Astrocyte (in vitro differentiated cells and primary cell): ENCODE measurements around the gene RAB3A.
A peak's percentile ranks its signal among the peaks of the same experiment; 100 is the strongest.

Experiments
- EZH2 ChIP-seq: IDR thresholded peaks from 2 replicates; pipeline ENCODE4 v1.6.1; 2012; ENCODE audit warnings: mild to moderate bottlenecking, low read length, inconsistent platforms; ENCODE audit not compliant: insufficient read depth
- TF ChIP-seq, protein P1 (sequence below): IDR thresholded peaks from 2 replicates; pipeline ENCODE4 v1.5.1; 2011; ENCODE audit warnings: low read depth, mild to moderate bottlenecking, inconsistent platforms, low read length, moderate library complexity; ENCODE audit not compliant: insufficient read depth

GRCh38 chr19:18251587-18252369, 47.9 kb upstream of the RAB3A start:
- TF ChIP-seq, protein P1, sequence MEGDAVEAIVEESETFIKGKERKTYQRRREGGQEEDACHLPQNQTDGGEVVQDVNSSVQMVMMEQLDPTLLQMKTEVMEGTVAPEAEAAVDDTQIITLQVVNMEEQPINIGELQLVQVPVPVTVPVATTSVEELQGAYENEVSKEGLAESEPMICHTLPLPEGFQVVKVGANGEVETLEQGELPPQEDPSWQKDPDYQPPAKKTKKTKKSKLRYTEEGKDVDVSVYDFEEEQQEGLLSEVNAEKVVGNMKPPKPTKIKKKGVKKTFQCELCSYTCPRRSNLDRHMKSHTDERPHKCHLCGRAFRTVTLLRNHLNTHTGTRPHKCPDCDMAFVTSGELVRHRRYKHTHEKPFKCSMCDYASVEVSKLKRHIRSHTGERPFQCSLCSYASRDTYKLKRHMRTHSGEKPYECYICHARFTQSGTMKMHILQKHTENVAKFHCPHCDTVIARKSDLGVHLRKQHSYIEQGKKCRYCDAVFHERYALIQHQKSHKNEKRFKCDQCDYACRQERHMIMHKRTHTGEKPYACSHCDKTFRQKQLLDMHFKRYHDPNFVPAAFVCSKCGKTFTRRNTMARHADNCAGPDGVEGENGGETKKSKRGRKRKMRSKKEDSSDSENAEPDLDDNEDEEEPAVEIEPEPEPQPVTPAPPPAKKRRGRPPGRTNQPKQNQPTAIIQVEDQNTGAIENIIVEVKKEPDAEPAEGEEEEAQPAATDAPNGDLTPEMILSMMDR, result peak; percentile 87
- TF ChIP-seq EZH2, result no peak
